GM18907 (cell line): ENCODE data around the gene LTBR.

Experiments used
- ATAC-seq: cut with Tn5 transposase; IDR thresholded peaks from one replicate; pipeline ENCODE4 v1.9.1; 2021; ENCODE audit warnings: mild to moderate bottlenecking, moderate library complexity; ENCODE audit not compliant: unreplicated experiment

Gene LTBR

DNA sequence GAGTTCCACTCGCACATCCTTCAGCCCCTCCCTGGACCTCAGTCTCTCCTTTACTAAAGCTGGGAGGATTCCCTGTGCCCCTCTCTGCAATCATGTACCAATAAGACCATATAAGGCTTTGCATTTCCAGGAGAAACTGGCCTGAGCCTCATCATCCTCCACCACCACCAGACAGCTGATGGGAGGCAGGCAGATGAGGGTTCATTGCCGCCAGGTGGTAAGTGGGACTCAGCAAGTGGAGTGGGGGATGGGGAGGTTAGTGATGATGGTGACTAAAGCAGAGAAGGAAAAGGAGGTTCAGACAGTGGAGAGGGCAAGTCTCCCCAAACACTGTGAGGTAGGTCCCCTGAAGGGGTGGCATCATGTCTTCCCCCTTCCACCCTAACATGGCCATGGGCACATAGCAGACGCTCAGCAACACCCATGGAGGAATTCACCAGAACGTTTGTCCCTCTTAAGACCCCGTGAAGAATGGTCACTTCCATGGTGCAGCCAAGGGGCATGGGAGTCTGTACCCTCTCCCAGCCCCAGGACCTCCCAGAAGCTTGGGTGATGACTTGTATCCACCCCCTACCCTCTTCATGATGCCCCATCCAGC lies 37.6 kb upstream of the LTBR start:
- ATAC-seq = no peak

DNA sequence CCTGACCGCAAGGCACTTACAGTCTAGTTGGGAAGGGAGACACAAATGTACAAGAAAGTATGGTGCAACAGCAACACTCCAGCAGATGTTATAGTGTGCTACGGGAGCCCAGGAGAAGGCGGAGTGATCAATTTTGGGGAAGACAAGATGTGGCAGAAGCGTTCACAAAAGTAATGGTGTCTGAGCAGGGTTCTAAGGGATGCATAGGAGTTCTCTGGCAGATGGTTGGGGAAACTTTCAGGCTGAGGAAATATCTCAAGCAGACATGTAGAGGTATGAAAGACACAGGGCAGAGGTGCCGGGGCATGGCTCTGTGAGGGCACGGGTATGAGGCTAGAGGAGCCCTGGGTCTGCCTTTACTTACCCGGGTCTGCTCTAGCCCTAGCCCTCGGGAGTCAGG lies 37.0 kb upstream of the LTBR start:
- no peak for ATAC-seq

DNA sequence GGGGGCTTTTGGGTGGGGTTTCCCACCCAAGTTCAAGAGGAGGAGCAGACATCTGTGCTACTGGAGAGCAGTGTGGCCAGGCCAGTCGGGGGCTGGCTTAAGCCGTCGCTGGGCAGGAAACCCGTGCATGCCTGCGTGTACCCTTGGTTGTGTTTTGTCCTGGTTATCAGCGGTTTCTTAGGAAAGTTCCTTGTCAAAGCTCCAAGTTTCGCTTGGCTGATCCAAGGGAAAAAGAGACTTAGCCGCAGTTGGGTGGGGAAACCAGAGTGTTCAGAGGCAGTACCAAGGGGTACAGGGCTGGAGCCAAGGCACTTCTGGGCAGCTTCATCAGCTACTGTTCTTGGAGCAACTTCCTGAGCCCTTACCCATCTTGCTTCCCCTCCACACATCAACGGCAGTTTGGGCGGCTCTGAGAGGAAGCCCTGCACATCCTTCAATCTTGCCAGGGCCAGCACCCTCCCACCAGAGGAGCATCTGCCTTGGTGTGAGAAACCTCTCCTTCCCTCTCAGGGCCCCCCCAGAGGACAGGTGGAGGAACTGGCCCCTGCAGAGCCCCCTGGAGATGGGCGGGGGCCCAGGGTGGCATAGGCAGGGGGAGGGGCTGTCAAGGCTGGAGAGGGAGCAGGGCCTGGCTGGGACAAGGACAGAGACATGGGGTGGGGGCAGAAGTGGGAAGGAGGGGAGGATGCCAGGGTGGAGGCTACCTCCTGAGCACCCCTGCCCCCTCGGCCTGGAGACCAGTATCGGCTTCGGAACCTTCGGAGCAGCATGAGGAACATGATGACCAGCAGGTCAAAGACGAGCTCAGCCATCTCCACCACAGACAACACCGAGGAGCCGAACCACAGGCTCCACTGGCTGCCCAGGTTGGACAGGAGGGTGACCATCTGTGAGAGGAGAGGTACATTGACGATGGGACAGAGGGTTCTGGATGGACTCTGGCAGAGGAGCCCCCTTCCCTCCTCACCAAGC lies 36.3 kb upstream of the LTBR start:
- no peak for ATAC-seq

DNA sequence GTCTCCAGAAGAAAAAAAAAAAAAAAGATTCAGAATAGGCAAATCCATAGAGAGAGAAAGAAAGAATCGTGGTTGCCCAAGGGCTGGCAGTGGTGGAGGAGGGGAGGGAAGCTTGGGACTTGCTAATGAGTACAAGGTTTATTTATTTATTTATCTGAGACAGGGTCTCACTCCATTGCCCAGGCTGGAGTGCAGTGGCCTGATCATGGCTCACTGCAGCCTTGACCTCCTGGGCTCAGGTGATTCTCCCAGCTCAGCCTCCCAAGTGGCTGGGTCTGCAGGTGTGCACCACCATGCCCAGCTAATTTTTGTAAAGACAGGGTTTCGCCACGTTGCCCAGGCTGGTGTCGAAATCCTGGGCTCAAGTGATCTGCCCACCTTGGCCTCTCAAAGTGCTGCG lies 32.3 kb upstream of the LTBR start:
- ATAC-seq = no peak

DNA sequence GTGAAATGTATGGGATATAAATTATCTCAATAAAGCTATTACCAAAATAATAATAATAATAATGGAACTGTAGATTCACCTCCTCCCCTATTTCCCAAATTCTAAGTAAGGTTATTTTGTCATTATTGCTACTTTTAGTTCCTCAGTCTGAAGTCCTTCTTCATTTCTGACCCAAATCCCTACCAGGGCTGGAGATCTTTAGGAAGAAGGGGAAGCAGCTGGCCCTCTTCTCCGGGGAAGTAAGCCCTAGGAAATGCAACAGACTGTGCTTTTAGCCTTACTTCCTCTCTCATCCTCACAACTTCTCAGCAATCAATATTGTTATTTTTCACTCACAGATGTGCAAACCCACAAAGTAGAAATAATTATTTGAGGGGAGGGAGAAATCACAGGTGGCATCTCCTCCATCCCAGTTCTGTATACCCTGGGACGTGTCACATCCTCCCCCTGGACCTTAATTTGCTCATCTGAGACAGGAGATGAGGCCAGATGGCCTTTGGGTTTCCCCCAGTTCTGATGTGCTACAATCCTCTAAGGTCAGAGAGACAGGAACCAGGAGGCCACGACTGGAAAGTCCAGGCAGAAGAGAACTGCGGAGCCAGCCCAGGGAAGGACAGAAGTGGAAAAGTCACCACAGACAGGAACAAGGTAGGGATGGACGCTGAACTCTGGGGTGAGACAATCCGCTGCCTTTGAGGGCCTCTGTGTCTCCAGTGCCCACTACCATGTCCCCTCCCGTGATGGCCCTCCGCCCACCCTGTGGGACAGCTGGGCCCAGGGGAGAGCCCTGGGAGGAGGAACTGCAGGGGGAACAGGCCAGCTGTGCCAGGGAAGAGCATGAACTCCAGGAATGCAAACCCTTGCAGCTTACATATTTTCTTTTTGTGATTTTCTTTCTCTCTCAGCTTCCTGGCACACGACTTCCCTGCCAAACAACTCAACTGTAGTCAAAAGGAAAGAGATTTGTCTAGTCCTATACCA lies 31.5 kb upstream of the LTBR start:
- ATAC-seq = no peak

DNA sequence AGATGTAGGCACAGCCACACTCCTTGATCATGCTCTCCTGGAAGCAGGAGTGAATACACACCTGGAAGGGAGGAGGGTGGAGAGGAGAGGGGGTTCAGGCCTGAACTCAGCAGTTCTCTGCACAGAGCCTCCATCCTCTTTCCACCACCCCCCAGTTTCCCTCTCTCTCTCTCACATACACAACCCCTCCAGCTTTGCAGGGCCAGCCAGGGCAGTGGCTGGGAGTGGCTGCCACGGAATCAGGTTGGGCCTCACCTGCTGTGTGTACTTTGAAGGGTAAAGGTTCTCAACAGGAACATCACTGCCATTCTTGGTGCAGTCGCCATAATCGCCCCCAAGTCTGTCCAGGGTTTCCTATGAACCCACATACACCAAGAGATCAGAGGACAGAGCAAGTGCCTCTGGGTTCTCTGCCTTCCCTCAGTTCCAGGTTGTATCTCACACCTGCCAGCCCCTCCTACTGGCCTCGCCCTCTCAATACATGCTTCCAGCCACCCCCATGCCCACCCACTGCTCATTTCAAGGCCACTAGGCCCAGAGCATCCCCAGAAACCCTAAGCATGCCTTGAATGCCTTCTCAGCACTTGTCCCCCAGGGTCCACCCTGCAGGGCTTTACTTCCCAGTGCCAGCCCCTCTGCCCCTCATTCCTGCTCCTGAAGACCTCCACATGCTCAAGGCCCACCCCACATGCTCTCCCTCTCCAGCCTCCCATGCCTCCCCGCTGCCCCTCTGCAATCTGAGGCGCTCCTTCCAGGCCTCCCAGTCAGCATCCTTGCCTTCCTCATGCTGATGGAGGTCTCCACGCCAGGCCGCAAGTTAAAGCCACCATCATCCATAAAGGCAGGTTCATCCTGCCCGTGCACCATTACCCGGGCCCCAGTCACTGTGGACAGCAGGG lies 29.2 kb upstream of the LTBR start:
- ATAC-seq = no peak

DNA sequence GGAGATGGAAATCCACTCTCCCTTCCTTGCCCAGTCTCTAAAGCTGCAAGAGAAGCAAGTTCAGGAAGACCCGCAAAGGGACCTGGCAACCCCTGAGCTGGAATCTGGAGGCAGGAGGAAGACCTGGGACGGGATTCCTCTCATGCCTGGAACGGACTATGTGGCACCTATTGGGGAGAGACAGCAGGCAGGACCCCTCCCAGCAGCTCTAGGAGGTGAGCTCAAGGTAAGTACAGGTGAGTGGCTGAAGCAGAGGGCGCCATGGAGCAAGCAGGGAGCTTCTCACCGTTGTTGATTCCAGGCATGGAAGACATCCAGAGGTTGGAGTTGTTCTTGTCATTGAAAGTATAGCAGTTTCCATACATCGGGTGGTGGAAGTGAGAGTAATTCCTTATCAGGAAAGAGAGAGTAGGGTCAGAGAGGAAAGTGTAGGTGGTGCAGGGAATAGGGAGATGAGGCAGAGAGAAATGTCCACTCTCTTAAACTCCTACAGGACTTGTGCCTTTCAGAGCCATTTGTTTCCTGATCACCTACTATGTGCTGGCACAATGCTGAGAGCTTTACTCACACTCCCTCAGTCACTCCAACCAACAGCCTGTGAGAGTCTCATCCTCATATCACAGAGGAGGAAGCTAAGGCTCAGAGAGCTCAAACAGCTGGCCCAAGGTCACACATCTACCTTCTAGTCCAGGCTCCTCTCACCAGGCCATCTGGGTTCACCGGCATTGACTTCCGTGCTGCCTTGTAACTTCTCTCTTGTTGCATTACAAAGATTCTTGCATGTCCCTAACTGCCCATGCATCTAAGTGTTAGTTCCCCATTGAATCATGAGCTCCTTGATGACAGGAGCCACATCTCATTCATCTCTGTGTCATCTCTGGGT lies 28.2 kb upstream of the LTBR start:
- ATAC-seq = no peak

DNA sequence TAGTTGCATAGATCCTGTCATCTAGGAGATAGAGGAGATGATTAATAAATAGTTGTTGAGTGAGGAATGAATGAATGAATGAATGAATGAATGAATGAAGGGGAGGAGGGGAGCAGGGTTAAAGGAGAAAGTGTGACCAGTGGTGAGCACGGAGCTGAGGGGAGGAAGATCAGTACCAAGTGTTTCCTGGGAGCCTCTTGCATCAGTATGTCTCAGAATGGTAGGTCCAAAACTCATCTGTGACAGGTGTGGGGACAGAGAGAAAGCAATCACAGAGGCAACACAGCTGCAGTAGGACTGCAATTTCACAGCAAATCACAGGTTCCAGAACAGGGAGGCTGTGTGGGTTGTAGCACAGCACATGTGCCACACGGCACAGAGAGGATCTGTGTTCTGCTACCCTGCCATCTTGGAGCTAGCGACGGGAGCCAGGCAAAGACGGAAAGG lies 27.6 kb upstream of the LTBR start:
- ATAC-seq = no peak

DNA sequence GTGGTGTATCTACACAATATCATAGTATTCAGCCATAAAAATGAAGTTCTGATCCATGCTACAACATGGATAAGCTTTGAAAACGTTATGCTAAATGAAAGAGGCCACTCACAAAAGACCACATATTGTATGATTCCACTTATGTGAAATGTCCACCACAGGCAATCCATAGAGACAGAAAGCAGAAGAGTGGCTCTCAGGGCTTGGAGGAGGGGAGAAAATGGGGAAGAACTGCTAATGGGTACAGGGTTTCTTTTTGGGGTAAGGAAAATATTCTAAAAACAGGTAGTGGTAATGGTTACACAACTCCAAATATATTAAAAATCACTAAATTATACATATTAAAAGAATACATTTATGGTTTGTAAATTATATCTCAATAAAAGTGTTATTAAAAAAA lies 25.1 kb upstream of the LTBR start:
- ATAC-seq = no peak

DNA sequence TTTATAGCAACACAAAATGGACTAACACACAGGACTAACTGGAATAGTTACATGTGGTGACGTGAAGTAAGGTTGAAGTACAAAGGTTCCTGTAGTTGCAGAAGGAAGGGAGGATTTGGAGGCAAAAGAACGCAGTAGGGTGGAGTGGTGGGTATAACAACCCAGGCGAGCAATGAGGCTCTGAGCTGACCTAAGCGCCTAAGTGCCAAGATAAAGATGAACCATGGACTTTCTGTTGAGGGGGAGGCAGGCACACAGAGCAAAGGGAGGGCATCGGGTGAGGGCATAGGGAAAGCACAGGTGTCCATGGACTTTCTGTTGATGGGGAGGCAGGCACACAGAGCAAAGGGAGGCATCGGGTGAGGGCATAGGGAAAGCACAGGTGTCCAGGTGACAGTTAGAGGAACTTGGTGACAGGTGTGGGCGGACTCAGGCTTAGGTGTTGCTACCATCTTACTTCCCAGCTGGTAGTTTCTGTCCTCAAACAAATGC lies 23.8 kb upstream of the LTBR start:
- no peak for ATAC-seq

DNA sequence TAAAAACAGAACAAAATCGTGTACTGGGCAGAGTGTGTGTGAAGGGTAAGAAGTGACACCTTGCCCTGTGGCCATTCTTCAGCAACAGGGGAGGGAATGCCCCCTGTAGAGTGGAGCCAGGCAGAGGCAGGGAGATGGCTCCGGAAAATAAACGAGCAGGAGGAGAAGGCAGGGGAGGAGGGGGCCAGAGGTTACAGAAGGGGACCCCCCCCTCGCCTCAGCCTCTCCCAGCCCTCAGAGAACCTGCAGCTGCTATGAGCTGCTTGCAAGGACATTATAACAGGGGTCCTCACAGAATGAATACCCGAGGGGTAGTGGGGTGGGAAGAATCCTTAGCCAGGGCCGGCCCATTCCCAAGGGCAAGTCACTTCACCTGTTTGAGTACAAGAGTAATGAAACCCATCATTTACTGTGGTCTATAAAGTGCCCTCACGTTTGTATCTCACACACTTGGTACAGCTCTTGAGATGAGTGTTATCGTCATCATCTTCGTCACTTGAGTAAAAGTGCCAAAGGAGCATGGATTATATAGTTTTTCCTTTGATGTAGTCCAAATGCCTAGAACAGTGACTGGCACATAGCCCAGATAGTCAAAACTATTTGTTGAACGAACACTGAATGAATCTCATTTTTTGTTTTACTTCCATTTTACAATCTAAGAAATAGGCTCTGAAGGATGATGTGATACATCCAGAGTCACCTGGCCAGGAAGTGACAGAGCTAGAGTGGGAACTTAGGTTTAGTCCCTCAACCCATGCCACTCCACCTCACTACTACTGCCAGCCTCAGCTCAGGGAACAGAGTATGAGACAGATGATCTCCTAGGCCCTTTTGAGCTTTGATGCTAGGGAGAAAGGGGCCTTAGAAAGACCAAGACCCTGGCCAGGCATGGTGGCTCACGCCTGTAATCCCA lies 23.1 kb upstream of the LTBR start:
- ATAC-seq = no peak

DNA sequence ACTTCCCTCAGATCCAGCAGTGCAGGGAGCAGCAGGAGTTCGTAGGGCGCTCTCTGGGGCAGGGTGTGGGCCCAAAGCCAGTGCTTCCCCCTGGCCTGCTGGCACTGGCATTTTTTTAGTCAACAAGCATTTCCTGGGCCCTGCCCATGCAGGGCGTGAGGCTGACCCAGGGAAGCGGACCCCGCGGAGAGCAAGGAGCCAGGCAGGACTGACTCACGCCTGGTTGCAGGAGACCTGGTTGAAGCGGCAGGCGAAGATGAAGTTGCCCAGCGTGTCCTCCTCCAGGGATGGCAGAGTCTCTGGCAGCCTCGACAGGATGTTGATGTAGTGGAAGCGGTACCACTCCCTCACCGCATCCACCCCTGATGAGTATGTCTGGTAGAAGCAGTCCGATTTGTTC lies 22.1 kb upstream of the LTBR start:
- no peak for ATAC-seq

DNA sequence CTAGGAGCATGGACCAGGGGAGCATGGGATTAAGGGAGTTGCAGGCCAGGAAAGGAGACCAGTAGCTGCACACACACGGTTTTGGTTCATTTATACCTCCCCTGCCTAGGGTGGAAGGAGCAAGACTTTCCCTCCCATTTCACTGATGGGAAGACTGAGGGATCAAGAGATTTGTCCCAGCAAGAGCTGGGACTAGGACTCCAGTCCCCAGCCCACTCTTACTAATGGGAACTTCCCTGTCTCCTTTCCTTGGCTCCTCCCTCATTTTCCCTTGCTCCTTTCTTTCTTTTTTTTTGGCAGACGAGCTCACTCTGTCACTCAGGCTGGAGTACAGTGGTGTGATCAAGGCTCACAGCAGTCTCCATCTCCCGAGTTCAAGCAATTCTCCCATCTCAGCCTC lies 21.6 kb upstream of the LTBR start:
- ATAC-seq = no peak

DNA sequence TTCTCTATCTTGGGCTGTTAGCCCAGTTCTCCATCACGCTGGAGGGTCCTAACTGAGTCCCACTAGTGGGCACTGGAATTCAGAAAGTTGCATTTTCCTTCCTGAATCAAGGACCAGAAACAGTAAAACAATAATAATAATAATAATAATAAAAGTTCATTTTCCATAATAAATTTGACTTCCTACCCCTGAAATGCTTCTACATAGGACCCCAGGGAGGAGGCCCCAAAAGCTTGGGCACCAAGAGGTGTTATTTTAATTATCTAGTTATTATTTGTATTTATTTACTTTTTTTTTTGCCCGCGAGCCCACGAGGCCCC lies 21.0 kb upstream of the LTBR start:
- no peak for ATAC-seq

DNA sequence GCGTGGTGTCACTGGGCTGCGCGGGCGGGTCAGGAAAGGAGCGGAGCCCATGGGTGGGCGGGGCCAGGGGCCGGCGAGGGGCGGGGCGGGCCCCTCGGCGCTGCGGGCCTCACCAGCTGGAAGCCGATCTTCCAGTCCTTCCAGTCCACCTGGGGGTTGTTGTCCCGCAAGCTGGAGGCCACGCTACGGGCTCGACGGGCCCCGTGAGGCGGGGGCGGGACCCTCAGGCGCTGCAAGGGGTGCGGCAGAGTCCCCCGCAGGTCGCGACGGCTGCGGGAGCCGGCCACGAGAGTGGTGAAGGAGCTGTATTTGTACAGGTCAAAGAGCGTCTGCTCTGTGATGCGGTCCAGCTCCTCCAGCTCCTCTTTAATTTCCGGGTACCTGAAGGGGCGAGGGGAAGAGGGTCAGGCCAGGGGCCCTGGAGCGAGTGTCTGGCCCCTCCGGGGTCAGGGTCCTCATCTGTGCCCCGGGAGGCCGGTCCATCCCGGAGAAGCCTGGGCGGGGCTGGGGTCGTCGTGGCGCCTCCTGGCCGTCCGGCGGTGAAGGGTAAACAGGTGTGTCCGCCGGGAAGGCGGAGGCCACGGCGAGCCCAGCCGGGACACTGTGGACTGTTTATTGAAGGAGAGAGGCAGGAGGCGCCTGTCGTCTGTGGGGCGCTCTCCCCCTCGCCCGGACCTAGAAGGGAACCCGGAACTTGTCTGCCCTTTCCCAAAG lies 20.5 kb upstream of the LTBR start:
- peak; percentile 49 for ATAC-seq

DNA sequence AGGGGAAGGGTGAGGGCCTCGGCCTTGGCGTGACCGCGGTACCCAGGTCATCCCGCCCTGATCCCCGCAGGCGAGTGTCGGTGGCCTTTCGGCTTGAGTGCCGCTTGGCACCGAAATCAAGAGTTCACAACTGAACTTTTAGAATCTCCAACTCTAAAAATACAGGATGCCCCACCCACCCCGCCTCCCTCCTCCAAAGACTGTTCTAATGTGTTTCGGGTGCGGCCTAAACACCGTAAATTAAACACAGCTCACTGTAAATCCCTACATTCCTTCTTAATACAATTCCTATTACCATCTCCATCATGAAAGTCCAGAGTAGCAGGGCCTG lies 20.0 kb upstream of the LTBR start:
- no peak for ATAC-seq

DNA sequence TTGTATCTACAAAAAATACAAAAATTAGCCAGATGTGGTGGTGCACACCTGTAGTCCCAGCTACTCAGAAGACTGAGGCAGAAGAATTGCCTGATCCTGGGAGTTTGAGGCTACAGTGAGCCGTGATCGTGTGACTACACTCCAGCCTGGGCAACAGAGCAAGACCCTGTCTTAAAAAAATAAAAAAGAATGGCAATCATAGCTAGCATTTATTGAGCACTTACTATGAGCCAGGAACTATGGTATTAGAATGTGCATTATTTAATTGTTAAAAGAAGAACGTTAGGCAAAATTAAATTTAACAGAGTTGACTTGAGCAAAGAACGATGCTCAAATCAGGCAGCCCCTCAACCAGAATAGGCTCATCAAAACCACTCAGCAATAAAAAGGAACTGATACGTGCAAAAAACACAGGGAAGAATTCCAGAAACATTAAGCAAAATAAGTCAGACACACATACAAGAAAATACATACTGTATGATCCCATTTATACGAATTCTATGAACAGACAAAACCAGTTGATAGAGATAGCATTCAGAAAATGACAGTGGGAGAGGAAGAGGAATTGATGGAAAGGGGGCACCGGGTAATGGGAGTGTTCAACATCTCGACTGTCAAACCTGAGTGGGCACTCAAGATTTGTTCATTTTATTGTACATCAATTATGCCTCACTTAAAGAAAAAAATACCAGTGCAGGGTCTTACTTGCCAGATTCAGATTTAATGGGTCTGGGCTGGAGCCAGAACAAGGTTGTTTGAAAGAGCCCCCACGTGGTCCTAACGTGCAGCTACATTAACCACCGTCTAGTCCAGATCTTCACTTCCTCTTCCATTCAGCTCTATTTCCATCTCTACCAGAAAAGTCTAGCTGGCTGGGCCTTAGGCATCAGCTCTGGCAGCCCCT lies 16.6 kb upstream of the LTBR start:
- no peak for ATAC-seq
